Neural progenitor cell (in vitro differentiated cells): Measurements from ENCODE around the gene PAPLN.

Source experiments
- EZH2 ChIP-seq: fragments of 200-600 bp; sonication (generic); IDR thresholded peaks from 2 replicates; pipeline ENCODE4 v1.6.1; 2017; ENCODE audit warnings: antibody characterized with exemption, mild to moderate bottlenecking, moderate library complexity
- EZH2phosphoT487 ChIP-seq: fragments of 200-600 bp; sonication (generic); IDR thresholded peaks from 2 replicates; pipeline ENCODE4 v1.6.1; 2017; ENCODE audit warnings: antibody characterized with exemption
- TF ChIP-seq, protein P1 (sequence below): fragments of 200-600 bp; sonication (generic); IDR thresholded peaks from 2 replicates; pipeline ENCODE4 v1.5.1; 2017; ENCODE audit warnings: antibody characterized with exemption, mild to moderate bottlenecking

DNA sequence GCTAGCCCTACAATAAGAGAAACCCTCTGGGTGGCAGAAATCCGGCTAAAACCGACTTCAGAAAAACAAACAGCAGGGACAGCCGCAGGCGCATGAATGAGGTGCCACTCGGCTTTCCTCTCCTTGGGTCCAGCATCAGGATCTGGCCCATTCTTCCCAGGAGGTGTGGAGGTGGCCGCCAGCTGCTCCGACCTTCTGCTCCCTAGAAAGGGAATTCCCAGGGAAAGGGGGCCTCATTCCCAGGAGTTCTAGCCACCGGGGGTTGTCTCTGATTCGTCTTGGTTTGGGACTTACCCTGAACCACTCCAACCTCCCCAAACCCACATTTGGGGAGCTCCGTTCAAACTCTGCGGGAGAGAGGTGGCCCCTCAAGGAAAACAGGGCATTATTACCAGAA is 13.0 kb downstream of the PAPLN start:
- TF ChIP-seq, protein P1, sequence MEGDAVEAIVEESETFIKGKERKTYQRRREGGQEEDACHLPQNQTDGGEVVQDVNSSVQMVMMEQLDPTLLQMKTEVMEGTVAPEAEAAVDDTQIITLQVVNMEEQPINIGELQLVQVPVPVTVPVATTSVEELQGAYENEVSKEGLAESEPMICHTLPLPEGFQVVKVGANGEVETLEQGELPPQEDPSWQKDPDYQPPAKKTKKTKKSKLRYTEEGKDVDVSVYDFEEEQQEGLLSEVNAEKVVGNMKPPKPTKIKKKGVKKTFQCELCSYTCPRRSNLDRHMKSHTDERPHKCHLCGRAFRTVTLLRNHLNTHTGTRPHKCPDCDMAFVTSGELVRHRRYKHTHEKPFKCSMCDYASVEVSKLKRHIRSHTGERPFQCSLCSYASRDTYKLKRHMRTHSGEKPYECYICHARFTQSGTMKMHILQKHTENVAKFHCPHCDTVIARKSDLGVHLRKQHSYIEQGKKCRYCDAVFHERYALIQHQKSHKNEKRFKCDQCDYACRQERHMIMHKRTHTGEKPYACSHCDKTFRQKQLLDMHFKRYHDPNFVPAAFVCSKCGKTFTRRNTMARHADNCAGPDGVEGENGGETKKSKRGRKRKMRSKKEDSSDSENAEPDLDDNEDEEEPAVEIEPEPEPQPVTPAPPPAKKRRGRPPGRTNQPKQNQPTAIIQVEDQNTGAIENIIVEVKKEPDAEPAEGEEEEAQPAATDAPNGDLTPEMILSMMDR, result no peak
- TF ChIP-seq EZH2phosphoT487, result no peak
- no peak for TF ChIP-seq EZH2
